Smooth muscle cell (in vitro differentiated cells): ENCODE measurements around the gene MYRF. TPM values are rescaled to one million over a fixed set of nuclear protein-coding genes. Genes with fewer than 3 reads are reported as not detected.

Experiments used
- DNase-seq: peaks from one replicate; lab custom pipeline; 2025; ENCODE audit not compliant: unreplicated experiment; lab: John Stamatoyannopoulos, UW
- H2AFZ ChIP-seq: fragments of 200-600 bp; sonication (generic); 2 replicates; pipeline ENCODE4 v1.6.0; 2016; ENCODE audit warnings: antibody characterized with exemption, low read depth, mild to moderate bottlenecking
- H3F3A ChIP-seq: fragments of 200-600 bp; sonication (generic); 2 replicates; pipeline ENCODE4 v1.6.0; 2017; ENCODE audit warnings: antibody characterized with exemption, low read depth
- H3K27ac ChIP-seq: fragments of 200-600 bp; sonication (generic); 2 replicates; pipeline ENCODE4 v1.5.1; 2016; ENCODE audit warnings: low read depth, mild to moderate bottlenecking
- H3K27me3 ChIP-seq: fragments of 200-600 bp; sonication (generic); 2 replicates; pipeline ENCODE4 v1.6.1; 2016; ENCODE audit warnings: low read depth, mild to moderate bottlenecking
- H3K36me3 ChIP-seq: fragments of 200-600 bp; sonication (generic); 2 replicates; pipeline ENCODE4 v1.5.1; 2016; ENCODE audit warnings: low read depth
- H3K4me1 ChIP-seq: fragments of 200-600 bp; sonication (generic); 2 replicates; pipeline ENCODE4 v1.5.1; 2016; ENCODE audit warnings: low read depth
- H3K4me2 ChIP-seq: fragments of 200-600 bp; sonication (generic); 2 replicates; pipeline ENCODE4 v1.6.0; 2016; ENCODE audit warnings: mild to moderate bottlenecking
- H3K4me3 ChIP-seq: fragments of 200-600 bp; sonication (generic); 2 replicates; pipeline ENCODE4 v1.5.1; 2016; ENCODE audit warnings: mild to moderate bottlenecking
- H3K79me2 ChIP-seq: fragments of 200-600 bp; sonication (generic); 2 replicates; pipeline ENCODE4 v1.6.0; 2016; ENCODE audit warnings: low read depth, mild to moderate bottlenecking
- H3K9ac ChIP-seq: fragments of 200-600 bp; sonication (generic); 2 replicates; pipeline ENCODE4 v1.6.0; 2016; ENCODE audit warnings: low read depth
- H3K9me3 ChIP-seq: fragments of 200-600 bp; sonication (generic); replicated peaks from 2 replicates; pipeline ENCODE4 v1.5.1; 2016; ENCODE audit warnings: low read depth
- H4K20me1 ChIP-seq: fragments of 200-600 bp; sonication (generic); 2 replicates; pipeline ENCODE4 v1.6.0; 2016; ENCODE audit warnings: low read depth
- CTCF ChIP-seq: fragments of 200-600 bp; sonication (generic); IDR thresholded peaks from 2 replicates; pipeline ENCODE4 v1.5.1; 2017; ENCODE audit warnings: borderline replicate concordance, mild to moderate bottlenecking, antibody characterized with exemption; ENCODE audit not compliant: insufficient read depth, poor library complexity, severe bottlenecking
- WGBS: methylation state at CpG from one replicate; pipeline ENCODE4 v1.1.7; 2016; ENCODE audit warnings: low lambda C conversion rate; 5-methylcytosine and 5-hydroxymethylcytosine counted together
- polyA plus RNA-seq: library from polyadenylated mRNA; unstranded; fragments of >200 nt; fragmentation: Nextera tagmentation; extraction: Ambion mirVana; gene quantifications from 2 replicates; pipeline ENCODE4 v1.2.1, GENCODE V29; 2016
- total RNA-seq: library from RNA; depleted of rRNA; stranded (reverse); fragments of >200 nt; gene quantifications from 2 replicates; pipeline ENCODE4 v1.2.3, GENCODE V29; 2014

MYRF gene
- total and polyA plus RNA-seq, 2 experiments from 2014 or later, result 11.1 to 13.7 TPM

- H3K4me2 ChIP-seq, result no peak overlapping the region
- H3F3A ChIP-seq, result no peaks in the 10 kb centered on the region
- no peak for DNase-seq
- H3K9ac ChIP-seq, result no peak overlapping the region
- H3K27ac ChIP-seq, result no peak overlapping the region
- no peak overlapping the region for H2AFZ ChIP-seq
- no peaks in the 10 kb centered on the region for H4K20me1 ChIP-seq
- no peak overlapping the region for H3K4me3 ChIP-seq
- no peaks in the 10 kb centered on the region for H3K36me3 ChIP-seq
- H3K4me1 ChIP-seq, result no peaks in the 10 kb centered on the region
- H3K79me2 ChIP-seq, result no peaks in the 10 kb centered on the region
- H3K27me3 ChIP-seq, result no peaks in the 10 kb centered on the region
- WGBS, result 92% methylated on average over 27 of the region's 27 CpGs
- no peak for TF ChIP-seq CTCF
- no peaks in the 10 kb centered on the region for H3K9me3 ChIP-seq
Observed at GRCh38 chr11:61706452-61707400, 45.7 kb upstream of the MYRF start.

GRCh38 chr11:61707574-61707973, 44.9 kb upstream of the MYRF start:
- Histone ChIP-seq H3F3A (no peaks in the 10 kb centered on the region), H3K36me3 (no peaks in the 10 kb centered on the region), H4K20me1 (no peaks in the 10 kb centered on the region), H3K79me2 (no peaks in the 10 kb centered on the region), H3K4me2 (no peak overlapping the region), H3K4me1 (no peaks in the 10 kb centered on the region), H3K9me3 (no peaks in the 10 kb centered on the region), H2AFZ (no peak overlapping the region), H3K9ac (no peak overlapping the region), H3K27ac (no peak overlapping the region), H3K4me3 (no peak overlapping the region), H3K27me3 (no peaks in the 10 kb centered on the region)
- DNase-seq, result no peak
- TF ChIP-seq CTCF, result no peak
- 96% methylated on average over 6 of the region's 9 CpGs for WGBS

- Histone ChIP-seq H4K20me1 (no peaks in the 10 kb centered on the region), H3K4me2 (no peak overlapping the region), H3K9me3 (no peaks in the 10 kb centered on the region), H3K36me3 (no peaks in the 10 kb centered on the region), H3F3A (no peaks in the 10 kb centered on the region), H3K4me3 (no peak overlapping the region), H3K79me2 (no peaks in the 10 kb centered on the region), H3K4me1 (no peaks in the 10 kb centered on the region), H3K9ac (no peak overlapping the region), H3K27ac (no peak overlapping the region), H3K27me3 (no peaks in the 10 kb centered on the region), H2AFZ (no peak overlapping the region)
- 98% methylated on average over 7 of the region's 7 CpGs for WGBS
- TF ChIP-seq CTCF, result no peak
- no peak for DNase-seq
Observed at GRCh38 chr11:61709110-61709509, 43.3 kb upstream of the MYRF start.

GRCh38 chr11:61709572-61709971, 42.9 kb upstream of the MYRF start:
- Histone ChIP-seq H3K36me3 (no peaks in the 10 kb centered on the region), H3K27ac (no peak overlapping the region), H3K4me2 (no peak overlapping the region), H3F3A (no peaks in the 10 kb centered on the region), H3K9me3 (no peaks in the 10 kb centered on the region), H3K27me3 (no peaks in the 10 kb centered on the region), H2AFZ (no peak overlapping the region), H3K4me1 (no peaks in the 10 kb centered on the region), H3K9ac (no peak overlapping the region), H4K20me1 (no peaks in the 10 kb centered on the region), H3K79me2 (no peaks in the 10 kb centered on the region), H3K4me3 (no peak overlapping the region)
- no peak for TF ChIP-seq CTCF
- WGBS, result 85% methylated on average over 7 of the region's 7 CpGs
- no peak for DNase-seq
